ENCODE data around the gene DMPK.

DMPK gene

GRCh38 chr19:45821570-45821969 is 39.3 kb upstream of the DMPK start:
- peaks cover 17% of the 10 kb centered on the region for H3K4me1 ChIP-seq (ENCODE audit: control insufficient read depth, low read depth, low read length)
- H3K27me3 ChIP-seq (ENCODE audit: control insufficient read depth, insufficient read depth, low read length): no peaks in the 10 kb centered on the region
- peaks cover 42% of the 10 kb centered on the region for H3K36me3 ChIP-seq (ENCODE audit: control insufficient read depth, low read depth, low read length)
- no peak overlapping the region for H3K9ac ChIP-seq (ENCODE audit: low read length)
- H3K9me3 ChIP-seq (ENCODE audit: control insufficient read depth, low read depth, low read length): no peaks in the 10 kb centered on the region
- no peak overlapping the region for H3K4me3 ChIP-seq (ENCODE audit: low read length)
- no peak overlapping the region for H3K27ac ChIP-seq (ENCODE audit: low read length)

DNA sequence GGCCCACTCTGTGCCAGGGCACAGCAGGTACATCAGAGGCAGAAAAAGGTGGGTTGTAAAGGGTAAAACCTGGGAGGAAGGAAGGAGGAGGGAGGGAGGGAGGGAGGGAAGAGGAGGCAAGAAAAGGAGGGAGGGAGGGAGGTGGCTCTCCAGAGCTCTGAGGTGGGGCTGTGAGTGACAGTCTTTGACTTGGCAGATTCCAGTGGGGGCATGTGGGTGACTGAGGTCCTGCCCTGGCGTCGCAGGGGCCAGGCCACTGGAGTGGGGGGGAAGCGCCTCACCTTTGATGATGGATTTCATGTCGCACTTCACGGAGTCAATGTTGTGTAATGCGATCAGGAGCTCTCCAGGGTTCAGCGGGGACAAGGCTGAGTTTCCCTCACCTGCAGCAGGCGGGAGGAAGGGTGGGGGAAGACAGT is 38.8 kb upstream of the DMPK start:
- Histone ChIP-seq H3K4me3 (ENCODE audit: low read length) (no peak overlapping the region), H3K4me1 (ENCODE audit: control insufficient read depth, low read depth, low read length) (peaks cover 21% of the 10 kb centered on the region), H3K9me3 (ENCODE audit: control insufficient read depth, low read depth, low read length) (no peaks in the 10 kb centered on the region), H3K36me3 (ENCODE audit: control insufficient read depth, low read depth, low read length) (peaks cover 40% of the 10 kb centered on the region), H3K27ac (ENCODE audit: low read length) (no peak overlapping the region), H3K27me3 (ENCODE audit: control insufficient read depth, insufficient read depth, low read length) (no peaks in the 10 kb centered on the region), H3K9ac (ENCODE audit: low read length) (no peak overlapping the region)

DNA sequence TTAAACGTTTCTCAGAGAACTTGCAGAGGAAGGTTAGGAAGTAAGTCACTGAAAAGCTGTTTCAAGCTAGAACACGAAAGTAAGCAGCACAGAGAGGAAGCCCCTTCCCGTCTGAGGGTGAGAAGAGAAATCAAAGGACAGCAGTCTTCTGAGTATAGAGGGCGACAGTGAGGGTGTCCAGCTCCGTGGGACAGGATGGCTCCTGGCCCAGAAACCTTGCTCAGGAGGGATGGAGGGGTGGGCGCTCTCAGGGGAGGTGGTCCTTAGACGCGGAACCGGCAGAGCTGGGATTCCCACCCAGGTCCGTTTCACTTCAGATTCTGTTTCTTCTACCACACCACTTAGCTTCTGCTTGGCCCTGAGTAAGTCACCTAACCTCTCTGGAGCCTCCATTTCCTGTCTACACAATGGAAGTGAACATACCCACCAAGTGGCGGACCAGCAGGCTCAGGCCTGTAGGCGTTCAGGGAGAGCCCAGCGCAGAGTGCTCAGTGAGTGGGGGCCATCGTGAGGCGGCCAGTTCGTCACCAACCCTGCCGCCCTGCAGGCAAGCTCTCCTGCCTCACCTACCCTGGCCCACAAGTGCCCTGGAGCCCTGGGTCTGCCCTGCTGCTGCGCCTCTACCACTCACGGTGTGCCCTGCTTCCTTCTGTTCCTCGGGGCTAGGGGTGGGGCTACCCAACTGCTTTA is 38.3 kb upstream of the DMPK start:
- Histone ChIP-seq H3K9me3 (ENCODE audit: control insufficient read depth, low read depth, low read length) (no peaks in the 10 kb centered on the region), H3K27me3 (ENCODE audit: control insufficient read depth, insufficient read depth, low read length) (no peaks in the 10 kb centered on the region), H3K9ac (ENCODE audit: low read length) (no peak overlapping the region), H3K4me1 (ENCODE audit: control insufficient read depth, low read depth, low read length) (peaks cover 21% of the 10 kb centered on the region), H3K4me3 (ENCODE audit: low read length) (no peak overlapping the region), H3K36me3 (ENCODE audit: control insufficient read depth, low read depth, low read length) (peaks cover 34% of the 10 kb centered on the region), H3K27ac (ENCODE audit: low read length) (no peak overlapping the region)

DNA sequence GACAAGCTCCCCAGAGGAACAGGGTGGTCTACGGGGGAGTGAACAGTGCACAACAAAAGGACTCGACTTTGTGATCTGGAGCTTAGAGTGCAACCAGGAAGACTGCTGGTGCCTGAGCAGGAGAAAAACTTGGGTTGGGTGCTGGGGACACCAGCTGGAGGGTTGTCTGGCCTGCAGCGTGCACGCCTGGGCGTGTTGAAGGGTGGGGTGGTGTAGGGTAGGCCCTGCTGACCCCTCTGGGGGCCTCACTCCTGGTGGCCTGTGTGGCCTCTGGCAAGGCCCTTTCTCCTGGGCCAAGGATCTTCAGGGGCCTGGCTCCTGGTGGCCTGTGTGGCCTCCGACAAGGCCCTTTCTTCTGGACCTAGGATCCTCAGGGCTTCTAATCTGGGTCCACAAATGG is 37.5 kb upstream of the DMPK start:
- H3K4me3 ChIP-seq (ENCODE audit: low read length): no peak overlapping the region
- H3K9me3 ChIP-seq (ENCODE audit: control insufficient read depth, low read depth, low read length): no peaks in the 10 kb centered on the region
- peaks cover 21% of the 10 kb centered on the region for H3K4me1 ChIP-seq (ENCODE audit: control insufficient read depth, low read depth, low read length)
- H3K27ac ChIP-seq (ENCODE audit: low read length): no peak overlapping the region
- H3K36me3 ChIP-seq (ENCODE audit: control insufficient read depth, low read depth, low read length): peaks cover 27% of the 10 kb centered on the region
- no peaks in the 10 kb centered on the region for H3K27me3 ChIP-seq (ENCODE audit: control insufficient read depth, insufficient read depth, low read length)
- H3K9ac ChIP-seq (ENCODE audit: low read length): no peak overlapping the region

DNA sequence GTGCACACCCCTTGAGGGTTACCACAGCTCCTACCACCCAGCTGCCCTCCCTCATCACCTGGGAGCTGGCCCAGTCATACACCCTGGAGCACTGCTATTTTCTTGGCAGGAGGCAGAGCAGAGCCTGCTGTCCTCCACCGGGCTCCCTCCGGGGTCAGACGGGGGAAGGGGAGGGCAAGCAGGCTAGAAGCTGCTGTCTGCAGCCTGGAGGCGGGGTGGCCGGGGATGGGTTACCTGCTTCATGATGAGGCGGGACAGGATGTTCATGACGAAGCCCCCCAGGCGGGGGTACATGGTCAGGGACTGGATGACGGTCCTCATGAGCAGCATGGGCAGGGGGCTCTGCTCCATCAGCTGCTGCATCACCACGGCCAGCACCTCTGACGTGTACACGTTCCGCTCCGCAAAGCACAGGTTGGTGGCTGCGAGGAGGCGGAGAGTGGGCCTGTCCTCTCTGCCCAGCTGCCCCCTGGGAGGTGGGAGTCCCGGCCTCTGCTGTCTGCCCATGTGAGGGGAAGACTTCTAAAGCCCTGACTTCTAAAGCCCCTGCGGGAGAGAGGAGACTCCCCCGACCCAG is 35.5 kb upstream of the DMPK start:
- Histone ChIP-seq H3K27ac (ENCODE audit: low read length) (no peak overlapping the region), H3K27me3 (ENCODE audit: control insufficient read depth, insufficient read depth, low read length) (no peaks in the 10 kb centered on the region), H3K4me3 (ENCODE audit: low read length) (peak overlapping the region; percentile 3), H3K9me3 (ENCODE audit: control insufficient read depth, low read depth, low read length) (no peaks in the 10 kb centered on the region), H3K4me1 (ENCODE audit: control insufficient read depth, low read depth, low read length) (peaks cover 21% of the 10 kb centered on the region), H3K9ac (ENCODE audit: low read length) (no peak overlapping the region), H3K36me3 (ENCODE audit: control insufficient read depth, low read depth, low read length) (peaks cover 8% of the 10 kb centered on the region)

GRCh38 chr19:45817010-45817724 is 34.9 kb upstream of the DMPK start:
- Histone ChIP-seq H3K9ac (ENCODE audit: low read length) (peak overlapping the region; percentile 82), H3K9me3 (ENCODE audit: control insufficient read depth, low read depth, low read length) (no peaks in the 10 kb centered on the region), H3K36me3 (ENCODE audit: control insufficient read depth, low read depth, low read length) (peaks cover 3% of the 10 kb centered on the region), H3K27ac (ENCODE audit: low read length) (peak overlapping the region; percentile 89), H3K4me3 (ENCODE audit: low read length) (peak overlapping the region; percentile 65), H3K27me3 (ENCODE audit: control insufficient read depth, insufficient read depth, low read length) (no peaks in the 10 kb centered on the region), H3K4me1 (ENCODE audit: control insufficient read depth, low read depth, low read length) (peaks cover 21% of the 10 kb centered on the region)

- peak overlapping the region; percentile 89 for H3K27ac ChIP-seq (ENCODE audit: low read length)
- peak overlapping the region; percentile 65 for H3K4me3 ChIP-seq (ENCODE audit: low read length)
- H3K9me3 ChIP-seq (ENCODE audit: control insufficient read depth, low read depth, low read length): no peaks in the 10 kb centered on the region
- H3K9ac ChIP-seq (ENCODE audit: low read length): peak overlapping the region; percentile 82
- peaks cover 21% of the 10 kb centered on the region for H3K4me1 ChIP-seq (ENCODE audit: control insufficient read depth, low read depth, low read length)
- H3K36me3 ChIP-seq (ENCODE audit: control insufficient read depth, low read depth, low read length): peaks cover 2% of the 10 kb centered on the region
- no peaks in the 10 kb centered on the region for H3K27me3 ChIP-seq (ENCODE audit: control insufficient read depth, insufficient read depth, low read length)
Measured at GRCh38 chr19:45816236-45817009, 34.1 kb upstream of the DMPK start.

- Histone ChIP-seq H3K4me3 (ENCODE audit: low read length) (peak overlapping the region; percentile 65), H3K27ac (ENCODE audit: low read length) (peak overlapping the region; percentile 89), H3K36me3 (ENCODE audit: control insufficient read depth, low read depth, low read length) (no peaks in the 10 kb centered on the region), H3K9ac (ENCODE audit: low read length) (peak overlapping the region; percentile 82), H3K9me3 (ENCODE audit: control insufficient read depth, low read depth, low read length) (no peaks in the 10 kb centered on the region), H3K4me1 (ENCODE audit: control insufficient read depth, low read depth, low read length) (peaks cover 21% of the 10 kb centered on the region), H3K27me3 (ENCODE audit: control insufficient read depth, insufficient read depth, low read length) (no peaks in the 10 kb centered on the region)
Measured at GRCh38 chr19:45815481-45816216, 33.4 kb upstream of the DMPK start.

- peak within 1 kb of the TSS; percentile 82 for H3K9ac ChIP-seq (ENCODE audit: low read length)
- H3K4me1 ChIP-seq (ENCODE audit: control insufficient read depth, low read depth, low read length): peaks cover 21% of the 10 kb centered on the region
- no peaks in the 10 kb centered on the region for H3K27me3 ChIP-seq (ENCODE audit: control insufficient read depth, insufficient read depth, low read length)
- no peaks in the 10 kb centered on the region for H3K36me3 ChIP-seq (ENCODE audit: control insufficient read depth, low read depth, low read length)
- H3K4me3 ChIP-seq (ENCODE audit: low read length): peak within 1 kb of the TSS; percentile 65
- no peaks in the 10 kb centered on the region for H3K9me3 ChIP-seq (ENCODE audit: control insufficient read depth, low read depth, low read length)
- H3K27ac ChIP-seq (ENCODE audit: low read length): peak within 1 kb of the TSS; percentile 89
Measured at GRCh38 chr19:45814851-45815480, 32.7 kb upstream of the DMPK start, which contains the start of gene RSPH6A. Gene RSPH6A (minus strand): TSS chr19:45815308. CDS start chr19:45815176, 132 bp downstream.

DNA sequence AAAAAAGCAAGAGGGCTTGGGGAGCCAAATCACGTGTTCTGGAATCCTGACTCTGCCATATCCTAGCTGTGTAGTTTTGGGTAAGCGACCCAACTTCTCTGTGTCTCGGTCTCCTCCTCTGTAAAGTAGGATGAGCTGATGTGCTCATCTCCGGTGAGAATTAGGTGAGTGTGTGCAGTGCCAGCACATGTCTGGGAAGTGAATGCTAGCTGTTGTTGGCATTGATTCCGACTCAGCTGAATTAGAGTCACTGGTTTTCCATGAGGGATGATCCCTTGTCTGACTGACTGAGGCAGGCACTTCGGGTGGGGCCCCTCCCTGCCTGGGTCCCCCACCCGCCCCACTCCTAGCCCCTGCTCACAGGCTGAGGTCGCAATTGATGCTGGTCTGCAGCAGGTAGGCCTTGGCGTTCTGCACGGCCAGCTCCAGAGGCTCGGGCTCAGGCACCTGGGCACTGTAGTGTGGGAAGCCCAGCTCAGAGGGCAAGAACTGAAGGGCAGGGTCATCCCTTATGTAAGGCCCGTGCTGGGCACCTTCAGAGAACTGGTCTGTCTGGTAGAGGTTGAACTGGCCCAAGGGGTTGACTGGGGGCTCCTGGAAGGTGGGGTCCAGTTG is 32.0 kb upstream of the DMPK start:
- H3K9me3 ChIP-seq (ENCODE audit: control insufficient read depth, low read depth, low read length): no peaks in the 10 kb centered on the region
- H3K36me3 ChIP-seq (ENCODE audit: control insufficient read depth, low read depth, low read length): no peaks in the 10 kb centered on the region
- H3K4me3 ChIP-seq (ENCODE audit: low read length): peak overlapping the region; percentile 65
- H3K9ac ChIP-seq (ENCODE audit: low read length): peak overlapping the region; percentile 82
- no peaks in the 10 kb centered on the region for H3K27me3 ChIP-seq (ENCODE audit: control insufficient read depth, insufficient read depth, low read length)
- peaks cover 21% of the 10 kb centered on the region for H3K4me1 ChIP-seq (ENCODE audit: control insufficient read depth, low read depth, low read length)
- no peak overlapping the region for H3K27ac ChIP-seq (ENCODE audit: low read length)
